GM12878 (cell line): ENCODE data around the gene PHF20.
"Not testable (repeated sequence)": the region's sequence is repeated elsewhere in the genome, so short reads cannot be mapped to it uniquely, and the experiment has no call there.

Source experiments
- BACH1 ChIP-seq: fragments of 450-650 bp; IDR thresholded peaks from 2 replicates; pipeline ENCODE4 v1.6.1; 2017; ENCODE audit warnings: mild to moderate bottlenecking, borderline replicate concordance
- CBX5 ChIP-seq: sonication (generic); IDR thresholded peaks from 2 replicates; pipeline ENCODE4 v1.6.1; 2016; ENCODE audit warnings: low read depth, moderate library complexity, mild to moderate bottlenecking, inconsistent platforms
- CEBPZ ChIP-seq: fragments of 150-350 bp; IDR thresholded peaks from 2 replicates; pipeline ENCODE4 v1.6.1; 2016; ENCODE audit warnings: low read depth, low read length
- CTCF ChIP-seq, 3 experiments: IDR thresholded peaks in 2 of 3; conservative IDR thresholded peaks in 1 of 3; 2 replicates each; pipeline ENCODE4 v1.5.1; 2011; ENCODE audit warnings: low read depth in 3 of 3, low read length in 3 of 3, mild to moderate bottlenecking in 3 of 3, control low read depth in 2 of 3, moderate library complexity in 2 of 3, inconsistent platforms in 1 of 3, mixed read lengths in 1 of 3; ENCODE audit not compliant: control insufficient read depth in 2 of 3, insufficient read depth in 1 of 3; ENCODE audit errors: extremely low read depth in 1 of 3
- JUNB ChIP-seq: IDR thresholded peaks from 2 replicates; pipeline ENCODE4 v1.6.1; 2016; ENCODE audit warnings: antibody characterized with exemption, mild to moderate bottlenecking
- POLR2A ChIP-seq: IDR thresholded peaks from 2 replicates; pipeline ENCODE4 v1.6.1; 2011; ENCODE audit warnings: low read depth, mild to moderate bottlenecking, low read length
- POLR2AphosphoS5 ChIP-seq: IDR thresholded peaks from 2 replicates; pipeline ENCODE4 v1.6.1; 2011; ENCODE audit warnings: mild to moderate bottlenecking, low read length, inconsistent platforms
- RAD21 ChIP-seq: IDR thresholded peaks from 2 replicates; pipeline ENCODE4 v1.6.1; 2011; ENCODE audit warnings: mild to moderate bottlenecking, low read depth, low read length, moderate library complexity; ENCODE audit not compliant: insufficient read depth
- ZBED1 ChIP-seq: IDR thresholded peaks from 2 replicates; pipeline ENCODE4 v1.6.1; 2016; ENCODE audit warnings: borderline replicate concordance
- ZBTB33 ChIP-seq: fragments of 450-650 bp; IDR thresholded peaks from 2 replicates; pipeline ENCODE4 v1.6.1; 2017; ENCODE audit warnings: mild to moderate bottlenecking
- ZBTB4 ChIP-seq: fragments of 450-650 bp; formaldehyde crosslinking; IDR thresholded peaks from 2 replicates; pipeline ENCODE4 v1.4.0; 2022; ENCODE audit warnings: mild to moderate bottlenecking, moderate library complexity

- TF ChIP-seq CBX5; ZBTB33; CTCF (IDR thresholded peaks at IDR 0.05 in 2 of 3, conservative IDR thresholded peaks at IDR 0.05 in 1 of 3; ENCODE audit: control insufficient read depth in 2 of 3, extremely low read depth in 1 of 3, insufficient read depth in 1 of 3, low read depth in 3 of 3, low read length in 3 of 3); ZBTB4 (CRISPR knock-in tag); POLR2A; CEBPZ; ZBED1; RAD21; POLR2AphosphoS5; JUNB; BACH1: not testable (repeated sequence)
Observed at GRCh38 chr20:35895516-35895915, 123.7 kb downstream of the PHF20 start.
